Lower lobe of right lung (tissue), 2 donors: ENCODE measurements around the gene FUT8. TPM values are rescaled to one million over a fixed set of nuclear protein-coding genes. Genes with fewer than 3 reads are reported as not detected.

Experiments
- ATAC-seq, 2 donors: fragments of 200-7000 bp; cut with Tn5 transposase; one replicate each; pipeline ENCODE4 v1.9.1; 2020 to 2022; ENCODE audit warnings: mild to moderate bottlenecking in 2 of 2, moderate library complexity in 2 of 2
- DNase-seq: peaks from one replicate; pipeline ENCODE4 v3.0.0-alpha.2; 2020
- H3K27ac ChIP-seq: fragments of 200-600 bp; one replicate; pipeline ENCODE4 v1.8.0; 2022
- H3K27me3 ChIP-seq: fragments of 200-600 bp; one replicate; pipeline ENCODE4 v1.8.0; 2022; ENCODE audit warnings: low read depth
- H3K36me3 ChIP-seq: fragments of 200-600 bp; one replicate; pipeline ENCODE4 v1.8.0; 2022; ENCODE audit warnings: mild to moderate bottlenecking
- H3K4me1 ChIP-seq: fragments of 200-600 bp; one replicate; pipeline ENCODE4 v1.8.0; 2022
- H3K4me3 ChIP-seq: fragments of 200-600 bp; one replicate; pipeline ENCODE4 v1.8.0; 2022; ENCODE audit warnings: mild to moderate bottlenecking
- H3K9me3 ChIP-seq: fragments of 200-600 bp; one replicate; pipeline ENCODE4 v1.8.0; 2022
- CTCF ChIP-seq: fragments of 200-600 bp; IDR thresholded peaks from one replicate; pipeline ENCODE4 v1.8.0; 2022; ENCODE audit warnings: antibody characterized with exemption, mild to moderate bottlenecking
- intact Hi-C: fragments of 100-400 bp; cut with DNase I; formaldehyde crosslinking; loops from one replicate; pipeline ENCODE4 v1.11.0; 2022
- total RNA-seq: library from RNA; stranded (reverse); fragmentation: NEBNext Ultra II Directional; extraction: Animal tissue kit (Norgen Biotek cat#: 25700); gene quantifications from one replicate; pipeline ENCODE4 v1.2.1, GENCODE V29; 2021
- donor health status: DM: no; HTN: yes; CAD: no; lungs with severe emphysema.

The FUT8 gene
- total RNA-seq, 1 donor from 2014 or later, result 46.1 TPM

DNA sequence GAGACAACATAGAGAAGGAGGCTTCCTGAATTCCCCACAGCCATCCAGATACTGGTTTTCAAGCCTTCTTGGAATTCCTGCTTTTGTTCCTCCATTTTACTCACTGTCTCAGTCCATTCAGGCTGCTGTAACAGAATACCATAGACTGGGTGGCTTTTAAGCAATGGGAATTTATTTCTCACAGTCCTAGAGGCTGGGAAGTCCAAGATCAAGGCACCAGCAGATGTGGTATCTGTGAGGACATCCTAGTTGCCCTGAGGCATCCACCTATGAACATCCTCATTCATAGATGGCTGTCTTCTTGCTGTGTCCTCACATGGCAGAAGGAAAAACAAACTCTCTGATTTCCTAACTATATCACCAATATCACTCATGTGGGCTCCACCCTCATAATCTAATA is 374.9 kb downstream of the FUT8 start:
- DNase-seq, result no peak
- TF ChIP-seq CTCF, result no peak
- no peak for ATAC-seq
- intact Hi-C loops, result no loop called here
- H3K27ac ChIP-seq, result no peak overlapping the region
- no peak overlapping the region for H3K4me3 ChIP-seq
- no peaks in the 10 kb centered on the region for H3K4me1 ChIP-seq
- H3K36me3 ChIP-seq, result no peaks in the 10 kb centered on the region
- no peaks in the 10 kb centered on the region for H3K27me3 ChIP-seq
- no peaks in the 10 kb centered on the region for H3K9me3 ChIP-seq

DNA sequence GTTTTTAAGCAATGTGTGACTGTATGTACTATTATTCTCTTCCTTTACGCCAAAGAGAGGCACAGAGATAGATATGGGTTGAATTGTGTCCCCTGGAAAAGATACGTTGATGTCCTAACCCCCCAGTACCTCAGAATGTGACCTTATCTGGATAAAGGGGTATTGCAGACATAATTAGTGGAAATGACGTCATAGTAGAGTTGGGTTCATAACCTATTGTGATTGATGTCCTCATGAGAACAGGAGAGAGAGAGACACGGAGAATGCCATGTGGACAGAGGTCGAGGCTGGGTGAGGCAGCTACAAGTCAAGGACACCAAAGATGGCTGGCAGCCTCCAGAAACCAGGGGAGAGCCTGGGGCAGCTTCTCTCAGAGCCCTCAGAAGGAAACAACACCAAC is 376.3 kb downstream of the FUT8 start:
- H3K4me1 ChIP-seq, result no peaks in the 10 kb centered on the region
- TF ChIP-seq CTCF, result no peak
- no peaks in the 10 kb centered on the region for H3K9me3 ChIP-seq
- intact Hi-C loops, result no loop called here
- no peak for DNase-seq
- H3K27me3 ChIP-seq, result no peaks in the 10 kb centered on the region
- no peaks in the 10 kb centered on the region for H3K36me3 ChIP-seq
- no peak for ATAC-seq
- no peak overlapping the region for H3K4me3 ChIP-seq
- H3K27ac ChIP-seq, result no peak overlapping the region

DNA sequence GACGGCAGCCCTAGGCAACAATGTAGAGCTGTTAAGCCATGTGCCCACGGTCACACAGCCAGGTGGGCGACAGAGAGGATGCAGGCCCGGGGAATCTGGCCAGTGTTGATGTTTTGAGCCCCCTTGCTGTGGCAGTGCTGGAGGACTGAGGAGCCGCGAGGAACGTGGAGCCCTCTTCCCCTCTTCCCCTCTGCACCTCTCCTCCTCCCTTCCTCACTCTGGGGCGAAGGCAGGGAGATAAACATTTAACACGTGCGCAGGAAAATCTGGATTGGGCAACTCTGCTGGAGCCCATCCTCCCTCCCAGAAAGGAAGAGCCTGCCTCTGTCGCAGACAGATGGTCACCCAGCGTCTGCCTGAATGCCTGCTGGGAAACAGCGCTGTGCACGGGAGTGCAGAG is 376.8 kb downstream of the FUT8 start:
- no peak for DNase-seq

DNA sequence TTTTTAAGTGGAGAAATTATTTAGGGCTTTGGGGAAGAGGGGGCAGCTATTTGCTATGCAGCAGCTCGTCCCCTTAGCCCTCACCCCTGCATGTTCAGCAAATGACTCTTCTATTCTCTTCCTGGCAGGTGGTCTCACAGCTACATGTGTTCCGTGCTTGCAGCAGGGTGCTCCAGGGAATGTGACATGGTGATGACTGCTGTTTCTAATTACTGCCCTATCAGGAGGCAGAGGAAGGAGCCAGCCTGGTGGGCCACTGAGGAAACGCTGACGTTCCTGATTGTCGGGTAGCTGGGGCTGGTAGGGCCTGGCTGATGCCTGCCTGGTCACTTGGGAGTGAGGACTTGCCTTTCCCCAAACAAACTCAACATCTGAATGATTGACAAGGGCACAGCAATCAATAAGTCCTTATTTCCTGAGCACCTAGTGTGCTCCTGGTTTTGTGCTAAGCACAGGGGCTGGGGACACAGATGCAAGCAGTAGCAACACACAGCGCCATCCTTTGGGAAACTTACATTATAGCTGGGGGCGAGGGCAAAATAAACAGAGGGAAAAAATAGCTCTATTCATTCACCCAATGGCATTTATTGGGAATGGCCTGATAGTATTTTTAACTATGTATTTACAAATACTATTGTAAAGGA is 377.8 kb downstream of the FUT8 start:
- no peaks in the 10 kb centered on the region for H3K4me1 ChIP-seq
- no peak for TF ChIP-seq CTCF
- DNase-seq, result no peak
- H3K27ac ChIP-seq, result no peak overlapping the region
- intact Hi-C loops, result no loop called here
- no peaks in the 10 kb centered on the region for H3K27me3 ChIP-seq
- no peaks in the 10 kb centered on the region for H3K9me3 ChIP-seq
- H3K4me3 ChIP-seq, result no peak overlapping the region
- no peaks in the 10 kb centered on the region for H3K36me3 ChIP-seq
- no peak for ATAC-seq

More for the DNA sequence above, 376.8 kb downstream of the FUT8 start:
- no peaks in the 10 kb centered on the region for H3K27me3 ChIP-seq
- H3K4me3 ChIP-seq, result no peak overlapping the region
- no peaks in the 10 kb centered on the region for H3K9me3 ChIP-seq
- H3K27ac ChIP-seq, result no peak overlapping the region
- H3K36me3 ChIP-seq, result no peaks in the 10 kb centered on the region
- intact Hi-C loops, result no loop called here
- ATAC-seq, result no peak
- H3K4me1 ChIP-seq, result no peaks in the 10 kb centered on the region
- no peak for TF ChIP-seq CTCF

DNA sequence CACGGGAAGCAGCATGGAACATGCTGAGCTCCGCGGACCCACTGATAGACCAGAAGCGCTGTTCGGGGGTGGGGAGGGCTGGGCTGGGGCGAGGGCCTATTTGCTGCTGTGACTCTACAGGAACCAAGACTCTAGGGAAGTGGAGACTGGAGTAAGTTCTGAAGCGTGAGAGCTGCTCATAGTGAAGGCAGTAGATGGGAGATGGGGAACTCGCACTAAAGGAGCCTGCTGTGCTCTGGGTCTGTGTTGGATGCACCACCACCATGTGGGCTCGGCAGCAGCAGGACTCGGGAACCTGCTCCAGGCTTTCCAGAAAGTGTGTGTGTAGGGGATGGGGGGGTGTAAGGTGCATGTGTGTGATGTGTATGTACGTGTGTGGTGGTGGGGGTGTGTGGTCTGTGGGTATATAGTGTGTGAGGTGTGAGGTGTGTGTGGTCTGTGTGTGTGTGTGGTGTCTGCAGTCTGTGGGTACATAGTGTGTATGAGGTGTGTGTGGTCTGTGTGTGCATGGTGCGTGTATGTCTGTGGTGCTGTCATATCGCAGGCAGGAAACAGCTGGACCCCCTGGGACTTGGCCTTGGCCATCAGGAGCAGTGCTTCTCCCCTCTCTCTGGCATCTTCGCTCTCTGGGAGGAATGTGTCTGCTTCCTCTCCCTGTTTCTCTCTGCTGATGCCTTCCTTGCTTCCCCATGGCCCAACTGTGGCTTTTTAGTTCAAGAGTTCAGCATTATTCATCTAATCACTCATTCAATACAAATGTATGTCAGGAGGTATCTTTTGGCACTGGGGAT is 378.9 kb downstream of the FUT8 start:
- H3K27ac ChIP-seq, result no peak overlapping the region
- H3K4me1 ChIP-seq, result no peaks in the 10 kb centered on the region
- ATAC-seq, result peak in 1 of 2 donors; percentile 47
- H3K36me3 ChIP-seq, result no peaks in the 10 kb centered on the region
- H3K27me3 ChIP-seq, result no peaks in the 10 kb centered on the region
- no peak for TF ChIP-seq CTCF
- DNase-seq, result no peak
- H3K9me3 ChIP-seq, result no peaks in the 10 kb centered on the region
- no peak overlapping the region for H3K4me3 ChIP-seq
- intact Hi-C loops, result no loop called here
